Fibroblast of lung (primary cell): Measurements from ENCODE around the gene HBQ1. TPM values are rescaled to one million over a fixed set of nuclear protein-coding genes. Genes with fewer than 3 reads are reported as not detected.
"Not testable (repeated sequence)": the region's sequence is repeated elsewhere in the genome, so short reads cannot be mapped to it uniquely, and the experiment has no call there.

ENCODE experiments used
- DNase-seq, 2 donors: peaks; one replicate each; pipeline versions ENCODE4 v3.0.0 to v3.0.0-alpha.2; 2010; ENCODE audit warnings: low read depth in 2 of 2
- H2AFZ ChIP-seq: 2 replicates; pipeline ENCODE4 v1.5.1; 2012; ENCODE audit warnings: low read length, control low read depth, inconsistent platforms
- H3K27ac ChIP-seq: 2 replicates; pipeline ENCODE4 v1.5.1; 2011; ENCODE audit warnings: low read length, control low read depth; ENCODE audit not compliant: insufficient read depth
- H3K27me3 ChIP-seq: 2 replicates; pipeline ENCODE4 v1.5.1; 2011; ENCODE audit warnings: mild to moderate bottlenecking, low read length; ENCODE audit not compliant: control insufficient read depth, insufficient read depth
- H3K36me3 ChIP-seq: 2 replicates; pipeline ENCODE4 v1.5.1; 2011; ENCODE audit warnings: low read length; ENCODE audit not compliant: control insufficient read depth, insufficient read depth
- H3K4me1 ChIP-seq: 2 replicates; pipeline ENCODE4 v1.5.1; 2011; ENCODE audit warnings: low read length; ENCODE audit not compliant: control insufficient read depth, insufficient read depth; ENCODE audit errors: extremely low read depth
- H3K4me2 ChIP-seq: 2 replicates; pipeline ENCODE4 v1.5.1; 2011; ENCODE audit warnings: low read length, control low read depth; ENCODE audit not compliant: insufficient read depth; ENCODE audit errors: extremely low read depth
- H3K4me3 ChIP-seq, 4 experiments: fragments of 200-600 bp in 1 of 4; sonication (generic) in 1 of 4; replicated peaks in 1 of 4; 2 replicates each; pipeline ENCODE4 v1.5.1; 2011 to 2016; ENCODE audit warnings: low read length in 4 of 4, low read depth in 3 of 4, mild to moderate bottlenecking in 3 of 4, control low read depth in 2 of 4, inconsistent platforms in 1 of 4, mixed read lengths in 1 of 4; ENCODE audit not compliant: insufficient read depth in 1 of 4; ENCODE audit errors: control extremely low read depth in 1 of 4
- H3K79me2 ChIP-seq: 2 replicates; pipeline ENCODE4 v1.5.1; 2012; ENCODE audit warnings: mild to moderate bottlenecking, low read length, inconsistent platforms; ENCODE audit not compliant: control insufficient read depth, insufficient read depth
- H3K9ac ChIP-seq: 2 replicates; pipeline ENCODE4 v1.5.1; 2011; ENCODE audit warnings: mild to moderate bottlenecking, low read length, control low read depth; ENCODE audit not compliant: insufficient read depth
- H3K9me3 ChIP-seq: 2 replicates; pipeline ENCODE4 v1.5.1; 2012; ENCODE audit warnings: low read depth, low read length; ENCODE audit not compliant: control insufficient read depth, insufficient read depth
- H4K20me1 ChIP-seq: 2 replicates; pipeline ENCODE4 v1.5.1; 2011; ENCODE audit warnings: low read length; ENCODE audit not compliant: control insufficient read depth, insufficient read depth; ENCODE audit errors: extremely low read depth
- CTCF ChIP-seq, 2 donors: IDR thresholded peaks in 1 of 2; conservative IDR thresholded peaks in 1 of 2; 1 replicate in 1 of 2; 2 replicates in 1 of 2; pipeline ENCODE4 v1.5.1; 2011 to 2012; ENCODE audit warnings: low read length in 2 of 2, control low read depth in 1 of 2, inconsistent platforms in 1 of 2, low read depth in 1 of 2, mild to moderate bottlenecking in 1 of 2
- EZH2 ChIP-seq: IDR thresholded peaks from 2 replicates; pipeline ENCODE4 v1.5.1; 2012; ENCODE audit warnings: low read length, control low read depth, mild to moderate bottlenecking; ENCODE audit errors: missing control alignments
- polyA plus RNA-seq, 2 donors: library from polyadenylated mRNA; depleted of rRNA in 1 of 2; stranded (reverse) in 1 of 2; unstranded in 1 of 2; fragments of >200 nt; gene quantifications; 2 replicates each; pipeline ENCODE4 v1.2.1, GENCODE V29; 2011 to 2012; ENCODE audit warnings: missing spikeins in 1 of 2
- total RNA-seq: library from RNA; depleted of rRNA; stranded (reverse); fragments of >200 nt; gene quantifications from 2 replicates; pipeline ENCODE4 v1.2.1, GENCODE V29; 2014

The HBQ1 gene
- total and polyA plus RNA-seq, 2 donors (not counting 1 experiment from before 2014, with no cell fraction given): not detected

GRCh38 chr16:152141-153128 is 27.8 kb upstream of the HBQ1 start, which contains the start of gene HBZ:
Gene HBZ (plus strand): TSS chr16:152644. CDS start chr16:152910, 266 bp downstream.
- H3K27me3 ChIP-seq: peaks cover 15% of the 10 kb centered on the region
- no peaks in the 10 kb centered on the region for H3K79me2 ChIP-seq
- no peak within 1 kb of the TSS for H2AFZ ChIP-seq
- H3K4me2 ChIP-seq: no peak within 1 kb of the TSS
- TF ChIP-seq CTCF (conservative IDR thresholded peaks at IDR 0.05 in 1 of 2, IDR thresholded peaks at IDR 0.05 in 1 of 2; ENCODE audit: low read depth in 1 of 2, low read length in 2 of 2): no peak
- no peak for TF ChIP-seq EZH2
- H3K4me3 ChIP-seq: no peak within 1 kb of the TSS
- DNase-seq: no peak
- H3K9ac ChIP-seq: no peak within 1 kb of the TSS
- H4K20me1 ChIP-seq: no peaks in the 10 kb centered on the region
- no peak within 1 kb of the TSS for H3K27ac ChIP-seq
- no peaks in the 10 kb centered on the region for H3K9me3 ChIP-seq
- H3K4me1 ChIP-seq: peaks cover 4% of the 10 kb centered on the region
- H3K36me3 ChIP-seq: no peaks in the 10 kb centered on the region

DNA sequence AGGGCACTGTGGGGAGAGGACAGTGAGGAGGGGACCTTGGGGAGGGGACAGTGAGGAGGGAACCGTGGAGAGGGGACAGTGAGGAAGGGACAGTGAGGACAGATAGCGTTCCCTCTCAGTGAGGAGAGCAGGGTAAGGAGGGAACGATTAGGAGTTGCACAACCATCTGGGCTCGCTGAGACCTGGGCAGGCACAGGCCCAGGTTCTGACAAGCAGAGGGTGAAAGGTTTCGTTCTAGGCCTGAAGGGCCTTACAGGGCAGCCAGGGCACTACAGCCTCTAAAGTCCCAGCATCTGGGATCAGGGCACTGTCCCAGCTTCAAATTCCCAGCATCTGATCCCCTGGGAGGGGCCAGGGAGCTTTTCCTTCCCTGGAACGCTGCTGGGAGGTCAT is 27.1 kb upstream of the HBQ1 start:
- H3K4me3 ChIP-seq, H3K36me3 ChIP-seq, H2AFZ ChIP-seq, H3K79me2 ChIP-seq, H3K4me2 ChIP-seq, H3K9ac ChIP-seq, H3K9me3 ChIP-seq, H3K27ac ChIP-seq, H4K20me1 ChIP-seq, H3K4me1 ChIP-seq, DNase-seq: not testable (repeated sequence)
- H3K27me3 ChIP-seq: peaks cover 15% of the 10 kb centered on the region

GRCh38 chr16:153550-154216 is 26.6 kb upstream of the HBQ1 start:
- not testable (repeated sequence) for H3K4me3 ChIP-seq, H3K4me1 ChIP-seq, DNase-seq, H3K27ac ChIP-seq, H3K9ac ChIP-seq, H2AFZ ChIP-seq, H3K79me2 ChIP-seq, H3K4me2 ChIP-seq, H4K20me1 ChIP-seq, H3K9me3 ChIP-seq, H3K36me3 ChIP-seq
- peaks cover 13% of the 10 kb centered on the region for H3K27me3 ChIP-seq
